GM08714 (cell line): Measurements from ENCODE around the gene SERPINA12.

ENCODE experiments used
- H3K4me3 ChIP-seq: fragments of 200-500 bp; sonication (Bioruptor generic); 2 replicates; pipeline ENCODE4 v1.5.1; 2014; ENCODE audit warnings: mild to moderate bottlenecking, low read length, inconsistent platforms
- ZNF274 ChIP-seq: IDR thresholded peaks from 2 replicates; pipeline ENCODE4 v1.6.1; 2012; ENCODE audit warnings: mild to moderate bottlenecking, low read depth, low read length

SERPINA12 gene

GRCh38 chr14:94542111-94542810 lies 33.0 kb upstream of the SERPINA12 start:
- TF ChIP-seq ZNF274: no peak
- H3K4me3 ChIP-seq: no peak overlapping the region

- no peak for TF ChIP-seq ZNF274
- no peak overlapping the region for H3K4me3 ChIP-seq
These were observed 32.1 kb upstream of the SERPINA12 start for GRCh38 chr14:94541234-94541975.

- H3K4me3 ChIP-seq: no peak overlapping the region
- TF ChIP-seq ZNF274: no peak
These were observed 30.9 kb upstream of the SERPINA12 start for GRCh38 chr14:94540031-94540794.

DNA sequence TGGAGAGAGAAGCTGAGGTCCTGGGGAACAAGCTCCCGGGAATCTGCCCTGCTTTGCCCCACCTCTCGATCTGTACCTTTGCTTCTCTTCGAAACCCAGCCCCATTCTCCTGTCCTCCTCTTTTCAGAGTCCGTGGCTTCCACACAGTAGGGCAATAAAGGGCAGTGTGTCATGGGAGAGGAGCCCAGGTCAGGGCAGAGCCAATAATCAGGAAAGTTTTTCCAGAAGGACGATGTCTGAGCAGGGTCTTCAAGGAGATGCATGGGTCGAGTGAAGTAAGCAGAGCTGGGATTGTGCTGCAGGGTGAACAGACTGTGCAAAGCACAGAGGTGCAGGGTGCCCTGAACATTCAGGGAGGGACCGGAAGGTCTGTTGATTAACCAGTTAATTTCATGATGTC lies 29.9 kb upstream of the SERPINA12 start:
- H3K4me3 ChIP-seq: no peak overlapping the region
- no peak for TF ChIP-seq ZNF274

DNA sequence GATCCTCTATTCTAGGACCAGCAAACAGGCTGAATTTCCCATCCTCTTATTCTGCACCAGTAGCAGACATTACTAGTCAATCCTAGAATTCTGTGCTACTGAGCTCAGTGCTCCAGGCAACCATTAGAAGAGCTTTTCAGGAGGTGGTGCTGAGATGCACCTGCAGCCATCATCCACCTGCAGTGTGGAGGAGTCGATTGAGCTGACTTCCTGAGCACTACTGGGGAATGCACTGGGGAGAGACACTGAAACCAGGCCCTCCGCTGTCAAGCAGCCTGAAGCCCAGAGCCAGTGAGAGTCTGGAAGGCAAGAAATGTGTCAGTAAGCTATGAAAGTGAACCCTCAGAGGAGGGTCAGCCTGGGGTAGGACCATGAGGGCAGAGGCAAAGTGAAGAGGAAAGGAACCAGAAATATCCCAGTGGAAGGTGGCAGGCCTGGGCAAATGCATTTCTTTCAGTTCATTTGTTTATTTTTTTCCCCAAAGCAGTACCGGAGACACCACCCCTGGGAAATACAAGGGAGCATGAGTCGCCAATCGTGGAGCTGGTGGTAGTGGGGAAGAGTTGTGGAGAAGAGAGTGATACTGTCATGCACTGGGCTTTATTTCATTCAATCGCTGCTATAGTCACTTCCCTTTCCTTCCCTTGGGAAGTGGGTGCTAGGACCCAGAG lies 28.9 kb upstream of the SERPINA12 start:
- TF ChIP-seq ZNF274: no peak

DNA sequence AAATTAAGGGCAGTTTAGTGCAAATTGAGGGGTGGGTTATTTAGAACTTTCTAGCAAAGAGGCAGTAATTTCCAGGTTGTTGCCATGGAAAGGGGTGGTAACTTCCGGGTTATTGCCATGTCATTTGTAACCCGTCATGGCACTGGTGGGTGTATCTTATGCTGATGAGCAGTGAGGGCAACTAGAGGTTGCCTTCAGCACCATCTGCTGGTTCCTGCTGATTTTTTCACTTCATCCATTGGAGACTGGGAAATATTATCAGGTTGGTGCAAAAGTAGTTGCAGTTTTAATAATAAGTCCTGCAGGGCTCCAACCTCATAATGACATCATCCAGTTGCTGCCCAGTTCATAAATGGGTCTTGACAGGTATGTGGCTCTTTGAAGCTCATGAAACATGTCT lies 27.6 kb upstream of the SERPINA12 start:
- no peak for TF ChIP-seq ZNF274
- no peak overlapping the region for H3K4me3 ChIP-seq

More for the DNA sequence above, 28.9 kb upstream of the SERPINA12 start:
- no peak overlapping the region for H3K4me3 ChIP-seq

DNA sequence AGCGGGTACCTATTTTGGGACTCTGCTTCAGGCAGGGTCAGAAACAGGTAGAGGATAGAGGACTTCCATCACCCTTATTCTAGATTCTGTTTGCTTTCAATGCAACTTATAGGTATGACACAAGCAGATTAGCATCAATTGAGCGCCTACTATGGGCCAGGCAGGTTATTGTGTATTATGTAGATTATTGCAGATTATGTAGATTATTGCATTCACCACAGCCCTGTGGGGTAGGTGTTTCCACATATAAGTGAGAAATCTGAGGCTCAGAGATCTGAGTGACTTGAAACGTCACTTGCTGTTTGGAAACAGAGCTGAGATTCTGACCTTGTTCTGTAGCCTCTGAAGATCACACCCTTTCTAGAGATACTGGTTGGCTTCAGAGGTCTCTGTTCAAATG lies 26.2 kb upstream of the SERPINA12 start:
- no peak overlapping the region for H3K4me3 ChIP-seq
- no peak for TF ChIP-seq ZNF274

DNA sequence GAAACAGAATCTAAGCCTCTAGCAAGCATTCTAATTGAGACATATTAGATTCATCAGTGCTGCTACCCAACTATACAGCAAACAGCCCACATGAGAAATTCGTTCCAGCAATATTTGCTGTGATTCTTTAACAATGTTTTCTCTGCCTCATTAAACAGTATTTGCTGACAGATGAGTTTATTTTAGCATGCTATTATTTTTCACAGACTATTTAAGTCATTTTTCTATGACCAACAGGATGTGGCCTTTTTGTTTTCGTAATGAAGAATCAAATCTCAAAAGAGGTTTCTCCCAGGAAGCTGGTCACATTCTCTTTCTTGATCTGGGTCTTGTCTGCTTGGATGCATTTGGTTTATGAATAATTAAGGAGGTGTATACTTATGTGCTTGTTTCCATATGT lies 23.2 kb upstream of the SERPINA12 start:
- no peak for TF ChIP-seq ZNF274

DNA sequence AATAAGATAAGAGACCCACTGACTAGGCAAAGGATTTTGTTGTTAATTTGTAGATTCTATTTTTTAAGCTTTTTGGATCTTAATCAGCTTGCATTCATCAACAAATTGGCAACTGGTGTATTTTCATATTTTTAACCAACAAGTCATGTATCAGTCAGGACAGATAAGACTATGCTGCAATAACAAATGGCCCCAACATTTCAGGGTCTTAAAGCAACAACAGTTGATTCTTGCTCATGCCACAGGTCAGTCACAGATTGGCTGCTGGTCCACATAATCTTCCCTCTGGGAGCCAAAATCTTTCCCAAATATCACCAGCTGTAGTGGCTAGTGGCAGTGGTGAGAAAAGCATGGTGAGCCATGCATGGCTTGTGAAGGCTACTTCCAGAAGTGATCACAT lies 21.9 kb upstream of the SERPINA12 start:
- H3K4me3 ChIP-seq: no peak overlapping the region
- no peak for TF ChIP-seq ZNF274

More for the DNA sequence above, 23.2 kb upstream of the SERPINA12 start:
- H3K4me3 ChIP-seq: no peak overlapping the region

DNA sequence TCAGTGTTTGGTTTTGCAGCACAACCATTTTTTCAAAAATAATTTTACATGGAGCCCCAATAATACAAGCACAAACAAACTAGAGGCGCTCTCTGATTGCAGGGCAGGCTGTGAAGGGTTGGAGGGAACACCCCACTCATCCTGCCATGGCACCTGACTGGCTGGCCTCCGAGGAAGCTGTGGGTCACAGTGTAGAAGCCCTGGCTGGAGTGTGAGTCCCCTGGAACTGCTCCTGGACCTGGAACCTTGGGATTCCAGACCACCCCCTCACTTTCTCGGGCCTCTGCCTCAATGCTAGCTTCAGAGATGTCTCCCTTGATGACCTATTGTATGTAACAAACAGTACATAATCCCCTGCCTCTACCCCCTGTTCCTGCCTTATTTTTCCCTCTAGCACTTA lies 14.8 kb upstream of the SERPINA12 start:
- no peak overlapping the region for H3K4me3 ChIP-seq
- TF ChIP-seq ZNF274: no peak

GRCh38 chr14:94523265-94523664 lies 14.0 kb upstream of the SERPINA12 start:
- TF ChIP-seq ZNF274: no peak
- no peak overlapping the region for H3K4me3 ChIP-seq

DNA sequence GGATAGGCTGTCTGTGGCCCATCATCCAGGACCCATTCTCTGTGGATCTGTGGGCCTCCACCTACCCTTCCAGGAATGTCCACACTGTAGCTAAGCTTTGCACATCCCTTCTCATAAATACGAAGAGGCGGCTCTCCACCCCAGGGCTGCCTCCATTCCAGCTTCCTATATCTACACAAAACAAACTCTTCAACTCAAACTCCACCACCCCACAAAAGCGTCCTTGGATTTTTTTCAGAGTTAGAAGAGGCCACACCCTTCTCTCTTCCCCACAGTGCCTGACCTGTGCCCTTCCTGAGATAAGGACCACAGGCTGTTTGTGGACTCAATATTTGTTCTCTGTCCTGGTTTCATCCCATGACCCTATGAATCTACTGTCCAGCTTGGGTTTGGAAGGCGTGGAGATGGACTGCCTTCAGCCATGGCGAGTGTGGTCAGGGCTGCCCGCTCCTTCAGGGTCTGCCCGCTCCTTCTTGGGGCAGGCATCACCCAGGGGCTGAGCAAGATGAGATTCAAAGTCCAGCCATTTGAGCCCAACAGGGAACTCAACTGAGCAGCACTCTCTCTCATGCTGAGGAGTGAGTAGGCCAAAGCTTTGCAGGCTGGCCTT lies 13.0 kb upstream of the SERPINA12 start:
- no peak for TF ChIP-seq ZNF274
- no peak overlapping the region for H3K4me3 ChIP-seq

- no peak for TF ChIP-seq ZNF274
- H3K4me3 ChIP-seq: no peak overlapping the region
These were observed 12.3 kb upstream of the SERPINA12 start for GRCh38 chr14:94521375-94522114.
